GM12892 (cell line): ENCODE data around the gene MYH3.

Source experiments
- POLR2A ChIP-seq: IDR thresholded peaks from 2 replicates; pipeline ENCODE4 v1.6.1; 2011; ENCODE audit warnings: low read depth, low read length, control low read depth
- TAF1 ChIP-seq: IDR thresholded peaks from 2 replicates; pipeline ENCODE4 v1.6.1; 2011; ENCODE audit warnings: low read depth, mild to moderate bottlenecking, control low read depth, low read length, borderline replicate concordance

DNA sequence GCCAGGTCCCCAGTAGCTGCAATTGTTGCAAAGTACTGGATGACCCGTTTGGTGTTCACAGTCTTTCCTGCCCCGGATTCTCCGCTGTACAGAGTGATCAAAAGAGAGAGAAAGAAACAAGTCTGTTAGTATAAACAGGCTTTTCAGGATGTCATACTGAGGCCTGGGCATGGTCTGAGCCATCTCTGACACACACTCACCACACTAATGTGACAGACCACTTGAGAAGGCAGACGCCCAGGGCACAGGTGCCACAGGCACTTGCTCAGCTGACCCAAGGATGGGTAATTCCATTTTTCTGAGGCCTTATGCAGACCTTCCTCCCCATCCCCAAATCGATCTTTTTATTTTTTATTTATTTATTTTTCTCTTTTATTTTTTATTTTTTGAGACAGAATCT is 7.5 kb downstream of the MYH3 start:
- TF ChIP-seq POLR2A (no peak), TAF1 (no peak)
